Measurements from ENCODE around the gene ANGPTL5. TPM values are rescaled to one million over a fixed set of nuclear protein-coding genes. Genes with fewer than 3 reads are reported as not detected.

Gene ANGPTL5
- total RNA-seq, 1 donor from 2014 or later, result not detected

GRCh38 chr11:101923554-101923953 lies 7.2 kb upstream of the ANGPTL5 start:
- peaks cover 4% of the 10 kb centered on the region for H3K36me3 Mint-ChIP-seq
- H3K4me1 Mint-ChIP-seq, result no peaks in the 10 kb centered on the region

GRCh38 chr11:101920992-101921391 lies 4.7 kb upstream of the ANGPTL5 start:
- peaks cover 5% of the 10 kb centered on the region for H3K9me3 Mint-ChIP-seq
- no peak for DNase-seq (ENCODE audit: low spot score in 2 of 2, unreplicated experiment in 2 of 2)
- no peaks in the 10 kb centered on the region for H3K27me3 Mint-ChIP-seq (ENCODE audit: low read depth)
- H3K4me3 Mint-ChIP-seq, result no peak overlapping the region
- H3K4me1 Mint-ChIP-seq, result peaks cover 5% of the 10 kb centered on the region
- peaks cover 2% of the 10 kb centered on the region for H3K36me3 Mint-ChIP-seq
- no peak overlapping the region for H3K27ac Mint-ChIP-seq
- TF ChIP-seq, protein P1, sequence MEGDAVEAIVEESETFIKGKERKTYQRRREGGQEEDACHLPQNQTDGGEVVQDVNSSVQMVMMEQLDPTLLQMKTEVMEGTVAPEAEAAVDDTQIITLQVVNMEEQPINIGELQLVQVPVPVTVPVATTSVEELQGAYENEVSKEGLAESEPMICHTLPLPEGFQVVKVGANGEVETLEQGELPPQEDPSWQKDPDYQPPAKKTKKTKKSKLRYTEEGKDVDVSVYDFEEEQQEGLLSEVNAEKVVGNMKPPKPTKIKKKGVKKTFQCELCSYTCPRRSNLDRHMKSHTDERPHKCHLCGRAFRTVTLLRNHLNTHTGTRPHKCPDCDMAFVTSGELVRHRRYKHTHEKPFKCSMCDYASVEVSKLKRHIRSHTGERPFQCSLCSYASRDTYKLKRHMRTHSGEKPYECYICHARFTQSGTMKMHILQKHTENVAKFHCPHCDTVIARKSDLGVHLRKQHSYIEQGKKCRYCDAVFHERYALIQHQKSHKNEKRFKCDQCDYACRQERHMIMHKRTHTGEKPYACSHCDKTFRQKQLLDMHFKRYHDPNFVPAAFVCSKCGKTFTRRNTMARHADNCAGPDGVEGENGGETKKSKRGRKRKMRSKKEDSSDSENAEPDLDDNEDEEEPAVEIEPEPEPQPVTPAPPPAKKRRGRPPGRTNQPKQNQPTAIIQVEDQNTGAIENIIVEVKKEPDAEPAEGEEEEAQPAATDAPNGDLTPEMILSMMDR (IDR thresholded peaks at IDR 0.05; ENCODE audit: unreplicated experiment), result no peak

More at GRCh38 chr11:101923554-101923953, 7.2 kb upstream of the ANGPTL5 start:
- Mint-ChIP-seq H3K4me3 (no peak overlapping the region), H3K9me3 (peaks cover 12% of the 10 kb centered on the region), H3K27ac (no peak overlapping the region), H3K27me3 (ENCODE audit: low read depth) (no peaks in the 10 kb centered on the region)
- TF ChIP-seq, protein P1 (IDR thresholded peaks at IDR 0.05; ENCODE audit: unreplicated experiment), result no peak
- DNase-seq (ENCODE audit: low spot score in 2 of 2, unreplicated experiment in 2 of 2), result no peak

GRCh38 chr11:101917226-101917625 lies 904 bp upstream of the ANGPTL5 start:
- TF ChIP-seq, protein P1 (IDR thresholded peaks at IDR 0.05; ENCODE audit: unreplicated experiment), result no peak
- Mint-ChIP-seq H3K27ac (no peak overlapping the region), H3K4me3 (no peak overlapping the region), H3K27me3 (ENCODE audit: low read depth) (no peaks in the 10 kb centered on the region), H3K9me3 (no peaks in the 10 kb centered on the region), H3K4me1 (peaks cover 20% of the 10 kb centered on the region), H3K36me3 (no peaks in the 10 kb centered on the region)
- no peak for DNase-seq (ENCODE audit: low spot score in 2 of 2, unreplicated experiment in 2 of 2)

- TF ChIP-seq, protein P1 (IDR thresholded peaks at IDR 0.05; ENCODE audit: unreplicated experiment), result no peak
- H3K36me3 Mint-ChIP-seq, result no peaks in the 10 kb centered on the region
- no peaks in the 10 kb centered on the region for H3K9me3 Mint-ChIP-seq
- no peak for DNase-seq (ENCODE audit: low spot score in 2 of 2, unreplicated experiment in 2 of 2)
- peak overlapping the region; percentile 91 for H3K27ac Mint-ChIP-seq
- no peaks in the 10 kb centered on the region for H3K27me3 Mint-ChIP-seq (ENCODE audit: low read depth)
- H3K4me1 Mint-ChIP-seq, result peaks cover 20% of the 10 kb centered on the region
- H3K4me3 Mint-ChIP-seq, result peak overlapping the region; percentile 93
Observed at GRCh38 chr11:101915791-101916291, 481 bp downstream of the ANGPTL5 start.

GRCh38 chr11:101914738-101915426 lies 1.4 kb downstream of the ANGPTL5 start, which contains the start of gene CEP126:
Gene CEP126 (plus strand): TSS chr11:101915010. CDS start chr11:101915285, 275 bp downstream.
- Mint-ChIP-seq H3K36me3 (no peaks in the 10 kb centered on the region), H3K27me3 (ENCODE audit: low read depth) (no peaks in the 10 kb centered on the region), H3K9me3 (no peaks in the 10 kb centered on the region), H3K27ac (peak within 1 kb of the TSS; percentile 91), H3K4me1 (peaks cover 20% of the 10 kb centered on the region), H3K4me3 (peak within 1 kb of the TSS; percentile 93)
- TF ChIP-seq, protein P1 (IDR thresholded peaks at IDR 0.05; ENCODE audit: unreplicated experiment), result no peak
- DNase-seq (ENCODE audit: low spot score in 2 of 2, unreplicated experiment in 2 of 2), result peak; percentile 83 to 96

Data from mesothelial cell of epicardium (in vitro differentiated cells).